A549 (cell line): ENCODE measurements around the gene CRACR2B. TPM values are rescaled to one million over a fixed set of nuclear protein-coding genes. Genes with fewer than 3 reads are reported as not detected.
A peak's percentile ranks its signal among the peaks of the same experiment; 100 is the strongest.

ENCODE experiments used
- ATAC-seq, 2 experiments: fragments of 200-7000 bp in 1 of 2; fragments of >200 bp in 1 of 2; cut with Nextera tagmentation in 1 of 2; cut with Tn5 transposase in 1 of 2; 3 replicates each; pipeline versions ENCODE4 v1.8.0 to v1.9.1; 2018 to 2020; ENCODE audit warnings: mild to moderate bottlenecking in 1 of 2, moderate library complexity in 1 of 2
- CTCF ChIA-PET: fragments of 300-600 bp; sonication (Branson Sonifier 250); formaldehyde crosslinking; extraction: SDS; loops from one replicate; lab custom pipeline; 2021; ENCODE audit warnings: antibody characterized with exemption, inconsistent platforms; lab: Yijun Ruan, JAX
- POLR2A ChIA-PET: fragments of 350-600 bp; formaldehyde crosslinking; extraction: SDS; loops from one replicate; lab custom pipeline; 2021; ENCODE audit warnings: antibody characterized with exemption, inconsistent platforms; lab: Yijun Ruan, JAX
- DNase-seq, 2 experiments: peaks; one replicate each; pipeline versions ENCODE4 v3.0.0 to v3.0.0-alpha.2; 2011 to 2016; ENCODE audit warnings: low read depth in 1 of 2, low spot score in 1 of 2
- FAIRE-seq: peaks from 2 replicates; lab custom pipeline; 2011; peaks lifted over from hg19 to GRCh38; lab: Jason Lieb, UNC
- H3K27ac ChIP-seq, 2 experiments: fragments of >200 bp; sonication (Bioruptor Twin); formaldehyde crosslinking; 3 replicates each; pipeline ENCODE4 v1.5.1; 2016 to 2017
- H3K4me1 ChIP-seq: fragments of >200 bp; sonication (Bioruptor Twin); formaldehyde crosslinking; 3 replicates; pipeline ENCODE4 v1.6.1; 2016
- H3K4me2 ChIP-seq: fragments of >200 bp; sonication (Bioruptor Twin); formaldehyde crosslinking; 3 replicates; pipeline ENCODE4 v1.6.1; 2016
- H3K4me3 ChIP-seq: fragments of >200 bp; sonication (Bioruptor Twin); formaldehyde crosslinking; 3 replicates; pipeline ENCODE4 v1.5.1; 2016
- H3K9me3 ChIP-seq: fragments of >200 bp; sonication (Bioruptor Twin); formaldehyde crosslinking; 3 replicates; pipeline ENCODE4 v1.6.1; 2016
- CBX8 ChIP-seq: fragments of 200-600 bp; sonication (generic); IDR thresholded peaks from 2 replicates; pipeline ENCODE4 v1.6.1; 2016
- CEBPB ChIP-seq, 2 experiments: fragments of >200 bp in 1 of 2; sonication (Bioruptor Twin) in 1 of 2; formaldehyde crosslinking in 1 of 2; IDR thresholded peaks; 2 replicates each; pipeline ENCODE4 v1.6.1; 2012 to 2016
- CHD4 ChIP-seq: fragments of 200-600 bp; sonication (generic); IDR thresholded peaks from 2 replicates; pipeline ENCODE4 v1.6.1; 2016; ENCODE audit warnings: antibody characterized with exemption, mild to moderate bottlenecking, borderline replicate concordance
- E2F6 ChIP-seq: IDR thresholded peaks from 2 replicates; pipeline ENCODE4 v1.6.1; 2012; ENCODE audit warnings: low read depth, borderline replicate concordance
- EHF ChIP-seq: fragments of 250-450 bp; sonication (Bioruptor Pico); IDR thresholded peaks from 2 replicates; pipeline ENCODE4 v1.5.0; 2020; ENCODE audit warnings: mild to moderate bottlenecking
- ESRRA ChIP-seq: fragments of 150-350 bp; IDR thresholded peaks from 2 replicates; pipeline ENCODE4 v1.6.1; 2014; ENCODE audit warnings: mild to moderate bottlenecking, low read length, borderline replicate concordance
- HDAC2 ChIP-seq: fragments of 200-600 bp; sonication (generic); IDR thresholded peaks from 2 replicates; pipeline ENCODE4 v1.6.1; 2016
- JUN ChIP-seq, 2 experiments: fragments of >200 bp; sonication (Bioruptor Twin); formaldehyde crosslinking; IDR thresholded peaks; 2 replicates in 1 of 2; 3 replicates in 1 of 2; pipeline ENCODE4 v1.6.1; 2016 to 2017
- NFE2L2 ChIP-seq: fragments of 150-350 bp; conservative IDR thresholded peaks from 2 replicates; pipeline ENCODE4 v1.6.1; 2014; ENCODE audit warnings: low read length
- NPAS2 ChIP-seq: fragments of 250-450 bp; sonication (Bioruptor Pico); IDR thresholded peaks from 2 replicates; pipeline ENCODE4 v1.8.0; 2022; ENCODE audit warnings: mild to moderate bottlenecking, moderate library complexity, borderline replicate concordance
- PBX3 ChIP-seq: IDR thresholded peaks from 2 replicates; pipeline ENCODE4 v1.6.1; 2012
- POLR2AphosphoS2 ChIP-seq: conservative IDR thresholded peaks from 2 replicates; pipeline ENCODE4 v1.6.1; 2012; ENCODE audit warnings: low read length, improper control_type of control experiment, inconsistent platforms
- RAD21 ChIP-seq, 2 experiments: fragments of >200 bp in 1 of 2; sonication (Bioruptor Twin) in 1 of 2; formaldehyde crosslinking in 1 of 2; IDR thresholded peaks in 1 of 2; conservative IDR thresholded peaks in 1 of 2; 2 replicates in 1 of 2; 3 replicates in 1 of 2; pipeline ENCODE4 v1.6.1; 2012 to 2018; ENCODE audit warnings: inconsistent platforms in 1 of 2
- RARB ChIP-seq: fragments of 250-450 bp; sonication (Bioruptor Pico); IDR thresholded peaks from 2 replicates; pipeline ENCODE4 v1.8.0; 2021; ENCODE audit warnings: mild to moderate bottlenecking, moderate library complexity
- SMC3 ChIP-seq: fragments of >200 bp; sonication (Bioruptor Twin); formaldehyde crosslinking; IDR thresholded peaks from 3 replicates; pipeline ENCODE4 v1.6.1; 2018; ENCODE audit warnings: inconsistent platforms
- TFCP2L1 ChIP-seq: fragments of 250-450 bp; sonication (Bioruptor Pico); IDR thresholded peaks from 2 replicates; pipeline ENCODE4 v1.5.0; 2021; ENCODE audit warnings: mild to moderate bottlenecking
- USF2 ChIP-seq: fragments of 450-650 bp; IDR thresholded peaks from 2 replicates; pipeline ENCODE4 v1.6.1; 2014; ENCODE audit warnings: antibody characterized with exemption
- ZNF302 ChIP-seq: fragments of 250-450 bp; sonication (Bioruptor Pico); IDR thresholded peaks from 2 replicates; pipeline ENCODE4 v1.9.0; 2021; ENCODE audit warnings: inconsistent platforms, mild to moderate bottlenecking, moderate library complexity
- WGBS: methylation state at CpG from one replicate; pipeline ENCODE4 v1.1.6; 2017; ENCODE audit errors: missing lambda C conversion rate; 5-methylcytosine and 5-hydroxymethylcytosine counted together
- polyA plus RNA-seq, 4 experiments: library from polyadenylated mRNA; depleted of rRNA in 3 of 4; stranded (reverse); fragments of >200 nt; fragmentation: RNase III in 1 of 4; extraction: RNeasy Plus Mini Kit Qiagen cat#74134 plus additional on column Dnase treatment in 1 of 4; gene quantifications; 2 replicates in 3 of 4; 3 replicates in 1 of 4; pipeline ENCODE4 v1.2.3, GENCODE V29; 2011 to 2017

Gene CRACR2B
- polyA plus RNA-seq, 2 of the 4 experiments (the other 2 are of a cell fraction), result 1.2 to 3.0 TPM

DNA sequence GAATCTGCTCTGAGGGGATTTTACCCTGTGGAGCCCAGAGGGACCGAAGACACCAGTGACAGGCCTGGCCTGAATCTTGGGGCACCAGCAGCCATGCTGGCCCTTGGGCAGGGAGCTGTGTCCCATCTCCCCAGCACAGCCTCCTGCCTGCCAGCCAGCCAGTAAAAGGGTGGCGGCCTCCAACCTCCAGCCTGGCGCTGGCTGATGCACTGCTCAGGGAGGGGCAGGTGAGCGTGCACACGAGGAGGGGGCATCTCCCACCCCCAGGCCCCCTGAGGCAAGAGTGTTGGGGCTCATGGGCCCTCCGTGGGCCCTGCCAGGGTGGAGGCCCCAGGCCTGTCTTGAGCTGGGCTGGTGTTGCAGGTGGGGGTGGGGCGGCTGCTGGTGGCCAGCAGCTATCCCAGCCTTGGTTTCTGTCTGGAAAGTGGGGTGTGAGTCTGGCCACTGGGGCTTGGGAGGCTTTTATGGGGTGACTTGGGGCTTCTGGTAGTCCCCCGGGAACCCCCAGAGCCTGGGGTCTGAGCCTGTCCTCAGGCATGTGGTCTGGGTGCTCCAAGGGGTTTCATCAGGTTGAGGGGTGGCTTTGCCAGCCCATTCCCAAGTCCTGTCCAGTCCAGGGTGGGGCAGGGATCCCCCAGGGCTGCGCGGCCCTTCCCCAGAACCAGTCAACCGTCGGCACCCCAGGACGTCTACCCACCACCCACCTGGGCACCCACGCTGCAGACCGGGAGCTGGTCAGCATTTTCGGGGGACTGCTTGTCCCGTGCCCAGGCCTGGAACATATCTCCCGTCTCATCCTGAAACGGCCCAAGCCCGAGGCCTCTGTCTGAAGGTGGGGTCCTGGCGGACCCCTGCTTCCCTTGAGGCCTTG is 32.8 kb downstream of the CRACR2B start:
- Histone ChIP-seq H3K4me2 (no peak overlapping the region), H3K27ac (peak overlapping the region in 1 of 2 experiments; percentile 71; a peak in 3 of 6 replicates), H3K4me3 (no peak overlapping the region), H3K4me1 (peaks cover 52% of the 10 kb centered on the region), H3K9me3 (no peaks in the 10 kb centered on the region)
- 88% methylated on average over 16 of the region's 21 CpGs for WGBS
- no peak for DNase-seq
- FAIRE-seq, result no peak
- ChIA-PET POLR2A (interaction anchor here (1.0 to 1.2 kb wide), 2 partner anchors 9 to 12 kb away, joined by 5 to 7 read pairs; no protein-coding TSS in a partner anchor), CTCF (interaction anchor here (0.7 to 9.0 kb wide), 5 partner anchors 9 to 191 kb away, joined by 3 to 34 read pairs (median 3); no protein-coding TSS in a partner anchor)
- TF ChIP-seq JUN (IDR thresholded peaks at IDR 0.05), result peak in 1 of 2 experiments; percentile 28; a peak in 1 of 5 replicates
- TF ChIP-seq PBX3, result peak; percentile 37
- no peak for TF ChIP-seq CBX8
- peak in 1 of 2 experiments; percentile 1; a peak in 2 of 6 replicates for ATAC-seq

DNA sequence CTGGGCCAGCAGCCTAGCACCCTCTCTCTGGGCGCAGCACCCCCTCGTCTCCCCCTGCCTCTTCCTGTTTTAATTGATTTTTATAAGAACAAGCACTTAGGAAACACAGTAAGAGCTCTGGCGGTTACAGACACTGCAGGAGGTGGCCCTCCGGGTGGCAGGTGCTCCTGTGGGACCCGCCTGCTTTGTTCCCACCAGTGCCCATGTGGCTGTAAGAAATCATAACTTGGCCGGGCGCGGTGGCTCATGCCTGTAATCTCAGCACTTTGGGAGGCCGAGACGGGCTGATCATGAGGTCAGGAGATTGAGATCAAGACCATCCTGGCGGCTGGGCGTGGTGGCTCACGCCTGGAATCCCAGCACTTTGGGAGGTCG is 33.4 kb downstream of the CRACR2B start:
- ATAC-seq, result no peak
- H3K4me2 ChIP-seq, result no peak overlapping the region
- 90% methylated on average over 10 of the region's 14 CpGs for WGBS
- TF ChIP-seq JUN (IDR thresholded peaks at IDR 0.05) (peak in 1 of 2 experiments; percentile 16; a peak in 1 of 5 replicates), CBX8 (no peak)
- TF ChIP-seq, all 56 proteins: peak for 1
- ChIA-PET CTCF (interaction anchor here (1.1 to 9.0 kb wide), 3 partner anchors 13 to 190 kb away, joined by 3 to 34 read pairs (median 32); no protein-coding TSS in a partner anchor), POLR2A (no interaction called here)
- H3K27ac ChIP-seq, result no peak overlapping the region; a peak in 1 of 6 replicates
- H3K4me3 ChIP-seq, result no peak overlapping the region
- H3K4me1 ChIP-seq, result peaks cover 58% of the 10 kb centered on the region
- H3K9me3 ChIP-seq, result no peaks in the 10 kb centered on the region
- FAIRE-seq, result no peak
- DNase-seq, result no peak

GRCh38 chr11:862081-862661 is 34.5 kb downstream of the CRACR2B start:
- Histone ChIP-seq H3K27ac (peak overlapping the region in 1 of 2 experiments; percentile 2; a peak in 1 of 6 replicates), H3K4me1 (peaks cover 63% of the 10 kb centered on the region), H3K4me2 (0 out of 3 replicates have a peak overlapping the region, but pooled peaks have one; percentile 4), H3K4me3 (no peak overlapping the region), H3K9me3 (no peaks in the 10 kb centered on the region)
- WGBS, result 78% methylated on average over 15 of the region's 20 CpGs
- ATAC-seq (peak in 1 of 2 experiments; percentile 5; a peak in 3 of 6 replicates), DNase-seq (no peak), FAIRE-seq (no peak)
- ChIA-PET CTCF (interaction anchor here (1.0 to 9.0 kb wide), 3 partner anchors 14 to 189 kb away, joined by 3 to 34 read pairs (median 32); no protein-coding TSS in a partner anchor), POLR2A (no interaction called here)
- TF ChIP-seq USF2 (no peak), POLR2AphosphoS2 (peak; percentile 76; the same call in 1 of the 2 replicates), PBX3 (0 out of 2 replicates have a peak, but pooled peaks have one; percentile 11), CEBPB (IDR thresholded peaks at IDR 0.05) (no peak), HDAC2 (no peak), RARB (no peak), EHF (CRISPR knock-in tag) (no peak), CHD4 (no peak), NFE2L2 (no peak), ZNF302 (CRISPR knock-in tag) (no peak), SMC3 (no peak)

DNA sequence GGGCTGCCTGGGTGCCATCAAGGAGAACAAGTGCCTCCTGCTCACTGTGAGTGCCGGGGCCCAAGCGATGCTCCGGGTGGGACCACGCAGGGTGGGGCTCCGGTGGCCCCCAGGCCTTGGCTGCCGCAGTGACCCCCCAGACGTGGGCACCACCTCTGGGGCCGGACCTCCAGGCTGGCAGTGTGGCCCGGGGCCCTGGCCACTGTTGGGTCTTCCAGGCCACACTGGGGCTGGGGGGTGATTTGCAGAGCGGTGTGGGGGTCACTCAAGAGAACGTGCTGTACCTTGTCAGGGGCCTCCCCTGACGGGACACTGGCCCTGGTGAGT is 34.9 kb downstream of the CRACR2B start:
- 90% methylated on average over 3 of the region's 12 CpGs for WGBS
- CTCF ChIA-PET, result interaction anchor here (3.7 kb wide), 1 partner anchor 14 kb away, joined by 34 read pairs; no protein-coding TSS in a partner anchor
- no peak for FAIRE-seq

More for the DNA sequence above, 34.9 kb downstream of the CRACR2B start:
- H3K9me3 ChIP-seq, result no peaks in the 10 kb centered on the region
- ATAC-seq (no peak), DNase-seq (no peak)
- no peak overlapping the region for H3K4me3 ChIP-seq
- H3K4me2 ChIP-seq, result no peak overlapping the region
- H3K4me1 ChIP-seq, result peaks cover 63% of the 10 kb centered on the region
- TF ChIP-seq CBX8 (no peak), NPAS2 (CRISPR knock-in tag) (no peak), E2F6 (no peak), RAD21 (conservative IDR thresholded peaks at IDR 0.05 in 1 of 2, IDR thresholded peaks at IDR 0.05 in 1 of 2) (no peak), ZNF302 (CRISPR knock-in tag) (no peak), ESRRA (no peak), CEBPB (IDR thresholded peaks at IDR 0.05) (no peak), TFCP2L1 (CRISPR knock-in tag) (no peak), CHD4 (no peak)
- TF ChIP-seq, all 56 proteins: peak for 0
- no peak overlapping the region for H3K27ac ChIP-seq
- POLR2A ChIA-PET, result no interaction called here
